Stomach (tissue), 4 donors: Measurements from ENCODE around the gene EMILIN3.

Experiments
- EP300 ChIP-seq: sonication (generic); formaldehyde crosslinking; IDR thresholded peaks from one replicate; pipeline ENCODE4 v1.6.1; 2017; ENCODE audit warnings: antibody characterized with exemption
- POLR2AphosphoS5 ChIP-seq, 3 donors: sonication (generic); formaldehyde crosslinking; IDR thresholded peaks; one replicate each; pipeline ENCODE4 v1.6.1; 2016; ENCODE audit warnings: antibody characterized with exemption in 3 of 3
- TF ChIP-seq, protein P1 (sequence below), 7 experiments: fragments of 450-650 bp in 4 of 7; fragments of 200-600 bp in 3 of 7; sonication (generic) in 3 of 7; IDR thresholded peaks; one replicate each; pipeline ENCODE4 v1.5.1; 2016 to 2019; ENCODE audit warnings: antibody characterized with exemption in 7 of 7, control low read depth in 2 of 7, mild to moderate bottlenecking in 1 of 7

- TF ChIP-seq, protein P1, sequence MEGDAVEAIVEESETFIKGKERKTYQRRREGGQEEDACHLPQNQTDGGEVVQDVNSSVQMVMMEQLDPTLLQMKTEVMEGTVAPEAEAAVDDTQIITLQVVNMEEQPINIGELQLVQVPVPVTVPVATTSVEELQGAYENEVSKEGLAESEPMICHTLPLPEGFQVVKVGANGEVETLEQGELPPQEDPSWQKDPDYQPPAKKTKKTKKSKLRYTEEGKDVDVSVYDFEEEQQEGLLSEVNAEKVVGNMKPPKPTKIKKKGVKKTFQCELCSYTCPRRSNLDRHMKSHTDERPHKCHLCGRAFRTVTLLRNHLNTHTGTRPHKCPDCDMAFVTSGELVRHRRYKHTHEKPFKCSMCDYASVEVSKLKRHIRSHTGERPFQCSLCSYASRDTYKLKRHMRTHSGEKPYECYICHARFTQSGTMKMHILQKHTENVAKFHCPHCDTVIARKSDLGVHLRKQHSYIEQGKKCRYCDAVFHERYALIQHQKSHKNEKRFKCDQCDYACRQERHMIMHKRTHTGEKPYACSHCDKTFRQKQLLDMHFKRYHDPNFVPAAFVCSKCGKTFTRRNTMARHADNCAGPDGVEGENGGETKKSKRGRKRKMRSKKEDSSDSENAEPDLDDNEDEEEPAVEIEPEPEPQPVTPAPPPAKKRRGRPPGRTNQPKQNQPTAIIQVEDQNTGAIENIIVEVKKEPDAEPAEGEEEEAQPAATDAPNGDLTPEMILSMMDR (IDR thresholded peaks at IDR 0.05) = no peak
- no peak for TF ChIP-seq POLR2AphosphoS5 (IDR thresholded peaks at IDR 0.05)
- no peak for TF ChIP-seq EP300
These were observed 35.7 kb downstream of the EMILIN3 start for GRCh38 chr20:41330941-41331340.
